CD4-positive, CD25-positive, alpha-beta regulatory T cell (primary cell): Measurements from ENCODE around the gene SCN8A. TPM values are rescaled to one million over a fixed set of nuclear protein-coding genes. Genes with fewer than 3 reads are reported as not detected.
"Not testable (repeated sequence)": the region's sequence is repeated elsewhere in the genome, so short reads cannot be mapped to it uniquely, and the experiment has no call there.

Experiments used
- ATAC-seq, 2 donors: fragments of 150-1000 bp; cut with Tn5 transposase; one replicate each; pipeline ENCODE4 v1.10.0; 2021; ENCODE audit warnings: low read depth in 2 of 2, moderate number of reproducible peaks in 2 of 2, moderate library complexity in 1 of 2
- DNase-seq, 3 donors: peaks; one replicate each; pipeline versions ENCODE4 v3.0.0 to v3.0.0-alpha.2; 2012 to 2022; ENCODE audit warnings: mixed read lengths in 1 of 3
- H3K27ac ChIP-seq: one replicate; pipeline ENCODE4 v1.7.0; 2013; ENCODE audit warnings: mild to moderate bottlenecking, low read length; ENCODE audit not compliant: insufficient read depth, poor library complexity, severe bottlenecking
- H3K27me3 ChIP-seq: one replicate; pipeline ENCODE4 v1.7.0; 2013; ENCODE audit warnings: low read length; ENCODE audit not compliant: control insufficient read depth, insufficient read depth
- H3K36me3 ChIP-seq: one replicate; pipeline ENCODE4 v1.7.0; 2013; ENCODE audit warnings: mild to moderate bottlenecking, low read length, moderate library complexity; ENCODE audit not compliant: control insufficient read depth, insufficient read depth
- H3K4me1 ChIP-seq: 2 replicates; pipeline ENCODE4 v1.7.0; 2013; ENCODE audit warnings: mild to moderate bottlenecking, low read length; ENCODE audit not compliant: insufficient read depth, control insufficient read depth, poor library complexity, severe bottlenecking
- H3K4me3 ChIP-seq: one replicate; pipeline ENCODE4 v1.7.0; 2013; ENCODE audit warnings: low read depth, mild to moderate bottlenecking, low read length, moderate library complexity
- H3K9me3 ChIP-seq, 2 experiments: 1 replicate in 1 of 2; 2 replicates in 1 of 2; pipeline ENCODE4 v1.7.0; 2013; ENCODE audit warnings: low read length in 2 of 2, mild to moderate bottlenecking in 1 of 2, moderate library complexity in 1 of 2; ENCODE audit not compliant: control insufficient read depth in 2 of 2
- H3K27ac Mint-ChIP-seq, 3 donors: one replicate each; pipeline ENCODE4 v1.8.0; 2020 to 2022; ENCODE audit warnings: mild to moderate bottlenecking in 3 of 3, mixed read lengths in 3 of 3, moderate library complexity in 2 of 3
- H3K27me3 Mint-ChIP-seq: one replicate; pipeline ENCODE4 v1.8.0; 2022; ENCODE audit warnings: mild to moderate bottlenecking, mixed read lengths
- H3K36me3 Mint-ChIP-seq: one replicate; pipeline ENCODE4 v1.8.0; 2020; ENCODE audit warnings: mixed read lengths
- H3K4me1 Mint-ChIP-seq, 4 donors: one replicate each; pipeline ENCODE4 v1.8.0; 2020 to 2022; ENCODE audit warnings: mixed read lengths in 4 of 4, mild to moderate bottlenecking in 1 of 4
- H3K4me3 Mint-ChIP-seq, 4 donors: one replicate each; pipeline ENCODE4 v1.8.0; 2020 to 2022; ENCODE audit warnings: mild to moderate bottlenecking in 4 of 4, mixed read lengths in 4 of 4, moderate library complexity in 3 of 4
- H3K9me3 Mint-ChIP-seq, 7 donors: one replicate each; pipeline ENCODE4 v1.8.0; 2020 to 2022; ENCODE audit warnings: mixed read lengths in 7 of 7, mild to moderate bottlenecking in 3 of 7, moderate library complexity in 2 of 7
- polyA plus RNA-seq, 4 donors: library from polyadenylated mRNA; unstranded; fragments of 300-500 nt; fragmentation: Illumina TruSeq; gene quantifications; one replicate each; pipeline ENCODE4 v1.2.3, GENCODE V29; 2021
- total RNA-seq: library from RNA; stranded (reverse); gene quantifications from one replicate; pipeline ENCODE4 v1.2.3, GENCODE V29; 2022

Gene SCN8A
- total and polyA plus RNA-seq, 5 donors from 2014 or later: 0.30 to 1.1 (median 0.61) TPM

GRCh38 chr12:51636986-51637385 lies 46.0 kb downstream of the SCN8A start:
- H3K4me3 ChIP-seq: no peak overlapping the region
- no peak overlapping the region for H3K4me3 Mint-ChIP-seq
- DNase-seq (no peak), ATAC-seq (no peak)
- H3K4me1 Mint-ChIP-seq: peaks cover 0 to 4% (median 0%) of the 10 kb centered on the region in 4 donors
- no peak overlapping the region for H3K27ac ChIP-seq
- H3K9me3 ChIP-seq: no peaks in the 10 kb centered on the region
- H3K27me3 Mint-ChIP-seq: peaks cover 18% of the 10 kb centered on the region
- no peaks in the 10 kb centered on the region for H3K36me3 ChIP-seq
- peaks cover 3% of the 10 kb centered on the region for H3K27me3 ChIP-seq
- H3K36me3 Mint-ChIP-seq: no peaks in the 10 kb centered on the region
- H3K4me1 ChIP-seq: no peaks in the 10 kb centered on the region
- no peak overlapping the region for H3K27ac Mint-ChIP-seq
- H3K9me3 Mint-ChIP-seq: peaks cover 0 to 11% (median 3%) of the 10 kb centered on the region in 7 donors

GRCh38 chr12:51639361-51639760 lies 48.3 kb downstream of the SCN8A start:
- peaks cover 0 to 4% (median 0%) of the 10 kb centered on the region in 4 donors for H3K4me1 Mint-ChIP-seq
- DNase-seq (no peak), ATAC-seq (no peak)
- H3K27me3 Mint-ChIP-seq: peaks cover 17% of the 10 kb centered on the region
- H3K36me3 Mint-ChIP-seq: no peaks in the 10 kb centered on the region
- Histone ChIP-seq H3K36me3 (no peaks in the 10 kb centered on the region), H3K9me3 (no peaks in the 10 kb centered on the region), H3K4me3 (no peak overlapping the region), H3K27me3 (peaks cover 8% of the 10 kb centered on the region), H3K4me1 (no peaks in the 10 kb centered on the region), H3K27ac (no peak overlapping the region)
- H3K9me3 Mint-ChIP-seq: peaks cover 0 to 11% (median 3%) of the 10 kb centered on the region in 7 donors
- no peak overlapping the region for H3K4me3 Mint-ChIP-seq
- H3K27ac Mint-ChIP-seq: no peak overlapping the region

- H3K9me3 Mint-ChIP-seq: peaks cover 0 to 8% (median 3%) of the 10 kb centered on the region in 7 donors
- DNase-seq (no peak), ATAC-seq (no peak)
- no peak overlapping the region for H3K27ac Mint-ChIP-seq
- H3K27ac ChIP-seq: no peak overlapping the region
- H3K36me3 Mint-ChIP-seq: no peaks in the 10 kb centered on the region
- H3K4me3 ChIP-seq: no peak overlapping the region
- no peaks in the 10 kb centered on the region for H3K36me3 ChIP-seq
- H3K4me1 Mint-ChIP-seq: peaks cover 0 to 4% (median 0%) of the 10 kb centered on the region in 4 donors
- no peaks in the 10 kb centered on the region for H3K9me3 ChIP-seq
- no peaks in the 10 kb centered on the region for H3K4me1 ChIP-seq
- peaks cover 6% of the 10 kb centered on the region for H3K27me3 ChIP-seq
- peaks cover 24% of the 10 kb centered on the region for H3K27me3 Mint-ChIP-seq
- no peak overlapping the region for H3K4me3 Mint-ChIP-seq
These were observed 51.3 kb downstream of the SCN8A start for GRCh38 chr12:51642286-51642685.

GRCh38 chr12:51643951-51644350 lies 52.9 kb downstream of the SCN8A start:
- Histone ChIP-seq H3K27ac (no peak overlapping the region), H3K4me3 (no peak overlapping the region), H3K9me3 (no peaks in the 10 kb centered on the region), H3K27me3 (peaks cover 6% of the 10 kb centered on the region), H3K36me3 (no peaks in the 10 kb centered on the region), H3K4me1 (no peaks in the 10 kb centered on the region)
- no peaks in the 10 kb centered on the region for H3K36me3 Mint-ChIP-seq
- peaks cover 20% of the 10 kb centered on the region for H3K27me3 Mint-ChIP-seq
- peaks cover 0 to 2% (median 0%) of the 10 kb centered on the region in 7 donors for H3K9me3 Mint-ChIP-seq
- H3K4me1 Mint-ChIP-seq: no peaks in the 10 kb centered on the region
- DNase-seq (no peak), ATAC-seq (no peak)
- no peak overlapping the region for H3K4me3 Mint-ChIP-seq
- no peak overlapping the region for H3K27ac Mint-ChIP-seq

GRCh38 chr12:51644691-51645090 lies 53.7 kb downstream of the SCN8A start:
- H3K36me3 ChIP-seq, H3K4me1 Mint-ChIP-seq, H3K36me3 Mint-ChIP-seq, ATAC-seq, H3K4me3 Mint-ChIP-seq, H3K27ac Mint-ChIP-seq, H3K27ac ChIP-seq, H3K4me3 ChIP-seq, H3K9me3 ChIP-seq, H3K9me3 Mint-ChIP-seq, H3K27me3 ChIP-seq, H3K4me1 ChIP-seq, DNase-seq: not testable (repeated sequence)
- H3K27me3 Mint-ChIP-seq: peaks cover 20% of the 10 kb centered on the region

- Mint-ChIP-seq H3K27me3 (peaks cover 17% of the 10 kb centered on the region), H3K27ac (no peak overlapping the region), H3K4me1 (no peaks in the 10 kb centered on the region), H3K9me3 (peaks cover 0 to 10% (median 2%) of the 10 kb centered on the region in 7 donors), H3K4me3 (no peak overlapping the region), H3K36me3 (no peaks in the 10 kb centered on the region)
- peaks cover 6% of the 10 kb centered on the region for H3K27me3 ChIP-seq
- ATAC-seq (no peak), DNase-seq (no peak)
- no peaks in the 10 kb centered on the region for H3K9me3 ChIP-seq
- H3K4me1 ChIP-seq: no peaks in the 10 kb centered on the region
- no peaks in the 10 kb centered on the region for H3K36me3 ChIP-seq
- no peak overlapping the region for H3K4me3 ChIP-seq
- H3K27ac ChIP-seq: no peak overlapping the region
These were observed 54.9 kb downstream of the SCN8A start for GRCh38 chr12:51645961-51646360.

- no peaks in the 10 kb centered on the region for H3K9me3 ChIP-seq
- Mint-ChIP-seq H3K27ac (no peak overlapping the region), H3K27me3 (peaks cover 16% of the 10 kb centered on the region), H3K36me3 (no peaks in the 10 kb centered on the region), H3K9me3 (peaks cover 0 to 10% (median 5%) of the 10 kb centered on the region in 7 donors), H3K4me1 (no peaks in the 10 kb centered on the region), H3K4me3 (no peak overlapping the region)
- H3K27me3 ChIP-seq: peaks cover 6% of the 10 kb centered on the region
- no peak overlapping the region for H3K4me3 ChIP-seq
- H3K27ac ChIP-seq: no peak overlapping the region
- ATAC-seq: no peak
- DNase-seq: no peak
- no peaks in the 10 kb centered on the region for H3K4me1 ChIP-seq
- H3K36me3 ChIP-seq: no peaks in the 10 kb centered on the region
These were observed 56.6 kb downstream of the SCN8A start for GRCh38 chr12:51647647-51648046.

- Histone ChIP-seq H3K4me1 (no peaks in the 10 kb centered on the region), H3K27me3 (peaks cover 13% of the 10 kb centered on the region), H3K9me3 (no peaks in the 10 kb centered on the region), H3K4me3 (no peak overlapping the region), H3K36me3 (no peaks in the 10 kb centered on the region), H3K27ac (no peak overlapping the region)
- Mint-ChIP-seq H3K27ac (no peak overlapping the region), H3K4me3 (no peak overlapping the region), H3K4me1 (no peaks in the 10 kb centered on the region), H3K36me3 (no peaks in the 10 kb centered on the region), H3K27me3 (peaks cover 33% of the 10 kb centered on the region), H3K9me3 (peaks cover 0 to 8% (median 5%) of the 10 kb centered on the region in 7 donors)
- DNase-seq: no peak
- ATAC-seq: no peak
These were observed 62.4 kb downstream of the SCN8A start for GRCh38 chr12:51653431-51653830.
